HCT116 (cell line): ENCODE measurements around the gene CATSPERE. TPM values are rescaled to one million over a fixed set of nuclear protein-coding genes. Genes with fewer than 3 reads are reported as not detected.

Source experiments
- ATAC-seq: fragments of 200-7000 bp; cut with Tn5 transposase; 2 replicates; pipeline ENCODE4 v1.9.1; 2020; ENCODE audit warnings: mild to moderate bottlenecking, moderate library complexity
- BruUV-seq: library from RNA; stranded (reverse); fragments of 400-500 nt; replicated peaks from 2 replicates; lab custom pipeline; 2021; lab: Mats Ljungman, UMichigan
- CTCF ChIA-PET: fragments of 300-600 bp; sonication (Branson Sonifier 250); formaldehyde crosslinking; loops from one replicate; lab custom pipeline; 2021; ENCODE audit warnings: antibody characterized with exemption; lab: Charles Lee
- POLR2A ChIA-PET: fragments of 300-600, 350-600 bp; sonication (Branson Sonifier 250); formaldehyde crosslinking; loops from one replicate; lab custom pipeline; 2021; ENCODE audit warnings: antibody characterized with exemption; lab: Charles Lee
- RAD21 ChIA-PET, 2 experiments: fragments of 300-600 bp; sonication (Branson Sonifier 250); formaldehyde crosslinking; loops; one replicate each; lab custom pipeline; 2023; ENCODE audit warnings: low total read pairs in 2 of 2; ENCODE audit not compliant: uncharacterized antibody in 2 of 2, unreplicated experiment in 2 of 2, low non-redundant PET in 1 of 2; lab: Charles Lee
- DNase-seq: peaks from one replicate; pipeline ENCODE4 v3.0.0-alpha.2; 2010; ENCODE audit warnings: low read depth, low spot score
- H2AFZ ChIP-seq: fragments of 200-600 bp; shearing (Covaris generic), sonication (generic); 2 replicates; pipeline ENCODE4 v1.6.1; 2017; ENCODE audit warnings: low read depth, mixed run types, mixed read lengths, antibody characterized with exemption, low read length; ENCODE audit not compliant: poor library complexity, severe bottlenecking
- H3K27ac ChIP-seq: 2 replicates; pipeline ENCODE4 v1.5.1; 2012; ENCODE audit warnings: low read depth, low read length
- H3K27me3 ChIP-seq: fragments of 200-600 bp; sonication (generic); 2 replicates; pipeline ENCODE4 v1.6.1; 2016; ENCODE audit warnings: mixed run types, low read length, mixed read lengths; ENCODE audit not compliant: insufficient read depth
- H3K36me3 ChIP-seq, 2 experiments: fragments of 200-500 bp in 1 of 2; fragments of 200-600 bp in 1 of 2; sonication (Bioruptor generic) in 1 of 2; sonication (generic) in 1 of 2; 2 replicates each; pipeline versions ENCODE4 v1.5.1 to v1.6.1; 2014 to 2016; ENCODE audit warnings: low read length in 2 of 2, inconsistent platforms in 1 of 2, mixed read lengths in 1 of 2, mixed run types in 1 of 2; ENCODE audit not compliant: insufficient read depth in 2 of 2, control insufficient read depth in 1 of 2
- H3K4me1 ChIP-seq, 2 experiments: fragments of 200-600 bp in 1 of 2; sonication (generic) in 1 of 2; 2 replicates each; pipeline versions ENCODE4 v1.5.1 to v1.6.1; 2012 to 2017; ENCODE audit warnings: low read length in 2 of 2, inconsistent platforms in 1 of 2, mild to moderate bottlenecking in 1 of 2, mixed read lengths in 1 of 2, mixed run types in 1 of 2, moderate library complexity in 1 of 2; ENCODE audit not compliant: insufficient read depth in 2 of 2, control insufficient read depth in 1 of 2
- H3K4me2 ChIP-seq: fragments of 200-600 bp; sonication (generic); 2 replicates; pipeline ENCODE4 v1.6.1; 2017; ENCODE audit warnings: mixed run types, low read length, mixed read lengths
- H3K4me3 ChIP-seq, 2 experiments: fragments of 200-600 bp in 1 of 2; sonication (generic) in 1 of 2; replicated peaks in 1 of 2; 2 replicates each; pipeline ENCODE4 v1.5.1; 2011 to 2016; ENCODE audit warnings: low read length in 2 of 2, control low read depth in 1 of 2, low read depth in 1 of 2, mild to moderate bottlenecking in 1 of 2, mixed read lengths in 1 of 2, mixed run types in 1 of 2
- H3K79me2 ChIP-seq: fragments of 200-600 bp; sonication (generic); 2 replicates; pipeline ENCODE4 v1.6.1; 2017; ENCODE audit warnings: mild to moderate bottlenecking, mixed run types, low read length, moderate library complexity, mixed read lengths; ENCODE audit not compliant: insufficient read depth
- H3K9ac ChIP-seq: fragments of 200-600 bp; sonication (generic); 2 replicates; pipeline ENCODE4 v1.6.1; 2016; ENCODE audit warnings: low read length, mixed read lengths
- H3K9me2 ChIP-seq: fragments of 200-600 bp; sonication (generic), shearing (Covaris generic); 2 replicates; pipeline ENCODE4 v1.6.1; 2017; ENCODE audit warnings: mixed run types, mild to moderate bottlenecking, moderate library complexity; ENCODE audit not compliant: insufficient read depth
- H3K9me3 ChIP-seq, 2 experiments: fragments of 200-500 bp in 1 of 2; fragments of 200-600 bp in 1 of 2; sonication (Bioruptor generic) in 1 of 2; sonication (generic) in 1 of 2; 2 replicates each; pipeline ENCODE4 v1.6.1; 2014 to 2017; ENCODE audit warnings: low read length in 2 of 2, mixed read lengths in 2 of 2, inconsistent platforms in 1 of 2, low read depth in 1 of 2, mild to moderate bottlenecking in 1 of 2, mixed run types in 1 of 2, moderate library complexity in 1 of 2; ENCODE audit not compliant: control insufficient read depth in 1 of 2, insufficient read depth in 1 of 2
- H4K20me1 ChIP-seq: fragments of 200-600 bp; sonication (generic), shearing (Covaris generic); 2 replicates; pipeline ENCODE4 v1.6.1; 2017; ENCODE audit warnings: mixed run types, mild to moderate bottlenecking, moderate library complexity; ENCODE audit not compliant: insufficient read depth
- CBX3 ChIP-seq: IDR thresholded peaks from 2 replicates; pipeline ENCODE4 v1.6.1; 2012; ENCODE audit warnings: low read depth
- CEBPB ChIP-seq: IDR thresholded peaks from 2 replicates; pipeline ENCODE4 v1.6.1; 2012; ENCODE audit warnings: low read depth
- EGR1 ChIP-seq: IDR thresholded peaks from 2 replicates; pipeline ENCODE4 v1.6.1; 2012; ENCODE audit warnings: low read depth
- ELF1 ChIP-seq: IDR thresholded peaks from 2 replicates; pipeline ENCODE4 v1.6.1; 2012; ENCODE audit warnings: low read depth, borderline replicate concordance
- EZH2 ChIP-seq: fragments of 200-600 bp; sonication (generic); IDR thresholded peaks from 2 replicates; pipeline ENCODE4 v1.6.1; 2017; ENCODE audit warnings: antibody characterized with exemption, mixed run types
- EZH2phosphoT487 ChIP-seq: fragments of 200-600 bp; IDR thresholded peaks from 2 replicates; pipeline ENCODE4 v1.6.1; 2018; ENCODE audit warnings: antibody characterized with exemption, borderline replicate concordance
- FOSL1 ChIP-seq: IDR thresholded peaks from 2 replicates; pipeline ENCODE4 v1.6.1; 2012; ENCODE audit warnings: low read depth
- MAX ChIP-seq: IDR thresholded peaks from 2 replicates; pipeline ENCODE4 v1.6.1; 2012
- POLR2AphosphoS5 ChIP-seq: IDR thresholded peaks from 2 replicates; pipeline ENCODE4 v1.6.1; 2011; ENCODE audit warnings: mild to moderate bottlenecking, low read depth, low read length, moderate library complexity
- RAD21 ChIP-seq: IDR thresholded peaks from 2 replicates; pipeline ENCODE4 v1.6.1; 2012; ENCODE audit warnings: low read depth, mild to moderate bottlenecking
- SP1 ChIP-seq: IDR thresholded peaks from 2 replicates; pipeline ENCODE4 v1.6.1; 2012; ENCODE audit warnings: low read depth
- YY1 ChIP-seq: IDR thresholded peaks from 2 replicates; pipeline ENCODE4 v1.6.1; 2011; ENCODE audit warnings: low read length, low read depth, moderate library complexity, mild to moderate bottlenecking; ENCODE audit not compliant: insufficient replicate concordance; ENCODE audit errors: extremely low read depth
- ZFX ChIP-seq: fragments of 450-650 bp; IDR thresholded peaks from 2 replicates; pipeline ENCODE4 v1.6.1; 2017
- ZNF274 ChIP-seq: fragments of 200-500 bp; sonication (Bioruptor generic); IDR thresholded peaks from 2 replicates; pipeline ENCODE4 v1.6.1; 2014; ENCODE audit warnings: mild to moderate bottlenecking, low read depth, low read length, inconsistent platforms
- intact Hi-C: fragments of 100-400 bp; cut with micrococcal nuclease; formaldehyde crosslinking; loops from 2 replicates; pipeline ENCODE4 v1.10.0; 2022
- total RNA-seq: library from RNA; stranded (reverse); gene quantifications from one replicate; pipeline ENCODE4 v1.2.1, GENCODE V29; 2021; ENCODE audit not compliant: unreplicated experiment
- TF ChIP-seq, protein P1 (sequence below): IDR thresholded peaks from 2 replicates; pipeline ENCODE4 v1.6.1; 2011; ENCODE audit warnings: mild to moderate bottlenecking, low read length, moderate library complexity; ENCODE audit not compliant: insufficient replicate concordance; ENCODE audit errors: extremely low read depth
- TF ChIP-seq, protein P2 (sequence below): IDR thresholded peaks from 2 replicates; pipeline ENCODE4 v1.6.1; 2012; ENCODE audit warnings: low read depth

CATSPERE gene
- total RNA-seq, 1 experiment from 2014 or later, result 0.34 TPM

- peaks cover 60% of the 10 kb centered on the region for H3K79me2 ChIP-seq
- no peak overlapping the region for H3K9ac ChIP-seq
- ChIA-PET POLR2A (no interaction called here), RAD21 (no interaction called here)
- no peaks in the 10 kb centered on the region for H3K9me3 ChIP-seq
- H3K4me3 ChIP-seq, result no peak overlapping the region
- H3K9me2 ChIP-seq, result no peaks in the 10 kb centered on the region
- no peaks in the 10 kb centered on the region for H3K27me3 ChIP-seq
- TF ChIP-seq SP1, result no peak
- TF ChIP-seq RAD21, result no peak
- no peak for TF ChIP-seq EZH2phosphoT487
- no peak for TF ChIP-seq FOSL1
- TF ChIP-seq ZNF274, result no peak
- no peak for TF ChIP-seq ZFX
- TF ChIP-seq EGR1, result no peak
- TF ChIP-seq CEBPB, result peak; percentile 19; the same call in 1 of the 2 replicates
- TF ChIP-seq, all 23 proteins: peak for 1
- DNase-seq (no peak), ATAC-seq (no peak)
- CTCF ChIA-PET, result no interaction called here
- H3K4me1 ChIP-seq, result no peaks in the 10 kb centered on the region
- H4K20me1 ChIP-seq, result peaks cover 8% of the 10 kb centered on the region; the same call in 1 of the 2 replicates
- H3K27ac ChIP-seq, result no peak overlapping the region
- intact Hi-C loops, result no loop called here
- H2AFZ ChIP-seq, result no peak overlapping the region
- no peak overlapping the region for H3K4me2 ChIP-seq
- no TSS peak for BruUV-seq
- no peaks in the 10 kb centered on the region for H3K36me3 ChIP-seq
These were observed 214.1 kb downstream of the CATSPERE start for GRCh38 chr1:244675167-244675566.

DNA sequence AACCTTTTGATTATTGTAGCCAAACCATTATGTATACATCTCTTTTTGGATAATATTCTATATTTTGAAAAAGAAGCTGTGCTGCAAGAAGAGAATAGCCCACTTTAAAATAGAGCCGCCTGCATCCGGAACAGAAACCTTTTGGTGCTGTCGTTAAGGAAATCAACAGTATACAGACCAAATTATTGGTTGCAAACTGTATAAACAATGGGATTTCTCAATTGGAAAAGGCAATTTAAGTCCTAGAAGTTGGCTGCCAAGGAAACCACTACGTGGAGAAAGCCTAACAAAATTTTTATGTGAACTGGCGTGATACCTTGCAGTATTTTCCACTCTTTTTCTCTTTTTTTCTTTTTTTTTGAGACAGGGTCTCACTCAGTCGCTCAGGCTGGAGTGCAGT, 217.6 kb downstream of the CATSPERE start:
- H3K9me3 ChIP-seq, result no peaks in the 10 kb centered on the region
- ChIA-PET RAD21 (no interaction called here), CTCF (no interaction called here), POLR2A (no interaction called here)
- ATAC-seq, result no peak
- peaks cover 8% of the 10 kb centered on the region; the same call in 1 of the 2 replicates for H4K20me1 ChIP-seq
- H3K36me3 ChIP-seq, result no peaks in the 10 kb centered on the region
- no peak for DNase-seq
- BruUV-seq, result no TSS peak
- H3K9ac ChIP-seq, result no peak overlapping the region
- no peak overlapping the region for H3K4me2 ChIP-seq
- intact Hi-C loops, result no loop called here
- H3K27me3 ChIP-seq, result no peaks in the 10 kb centered on the region
- H3K4me3 ChIP-seq, result no peak overlapping the region
- H2AFZ ChIP-seq, result no peak overlapping the region
- H3K9me2 ChIP-seq, result no peaks in the 10 kb centered on the region
- H3K4me1 ChIP-seq, result no peaks in the 10 kb centered on the region
- peaks cover 70% of the 10 kb centered on the region for H3K79me2 ChIP-seq
- H3K27ac ChIP-seq, result no peak overlapping the region
- no peak for TF ChIP-seq RAD21
- TF ChIP-seq EGR1, result no peak
- TF ChIP-seq ELF1, result no peak
- no peak for TF ChIP-seq ZNF274
- no peak for TF ChIP-seq YY1
- no peak for TF ChIP-seq MAX
- no peak for TF ChIP-seq SP1
- TF ChIP-seq, protein P1, sequence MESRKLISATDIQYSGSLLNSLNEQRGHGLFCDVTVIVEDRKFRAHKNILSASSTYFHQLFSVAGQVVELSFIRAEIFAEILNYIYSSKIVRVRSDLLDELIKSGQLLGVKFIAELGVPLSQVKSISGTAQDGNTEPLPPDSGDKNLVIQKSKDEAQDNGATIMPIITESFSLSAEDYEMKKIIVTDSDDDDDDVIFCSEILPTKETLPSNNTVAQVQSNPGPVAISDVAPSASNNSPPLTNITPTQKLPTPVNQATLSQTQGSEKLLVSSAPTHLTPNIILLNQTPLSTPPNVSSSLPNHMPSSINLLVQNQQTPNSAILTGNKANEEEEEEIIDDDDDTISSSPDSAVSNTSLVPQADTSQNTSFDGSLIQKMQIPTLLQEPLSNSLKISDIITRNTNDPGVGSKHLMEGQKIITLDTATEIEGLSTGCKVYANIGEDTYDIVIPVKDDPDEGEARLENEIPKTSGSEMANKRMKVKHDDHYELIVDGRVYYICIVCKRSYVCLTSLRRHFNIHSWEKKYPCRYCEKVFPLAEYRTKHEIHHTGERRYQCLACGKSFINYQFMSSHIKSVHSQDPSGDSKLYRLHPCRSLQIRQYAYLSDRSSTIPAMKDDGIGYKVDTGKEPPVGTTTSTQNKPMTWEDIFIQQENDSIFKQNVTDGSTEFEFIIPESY, result no peak
- TF ChIP-seq EZH2phosphoT487, result no peak
- no peak for TF ChIP-seq CBX3
- TF ChIP-seq EZH2, result no peak
- no peak for TF ChIP-seq POLR2AphosphoS5
- TF ChIP-seq, protein P2, sequence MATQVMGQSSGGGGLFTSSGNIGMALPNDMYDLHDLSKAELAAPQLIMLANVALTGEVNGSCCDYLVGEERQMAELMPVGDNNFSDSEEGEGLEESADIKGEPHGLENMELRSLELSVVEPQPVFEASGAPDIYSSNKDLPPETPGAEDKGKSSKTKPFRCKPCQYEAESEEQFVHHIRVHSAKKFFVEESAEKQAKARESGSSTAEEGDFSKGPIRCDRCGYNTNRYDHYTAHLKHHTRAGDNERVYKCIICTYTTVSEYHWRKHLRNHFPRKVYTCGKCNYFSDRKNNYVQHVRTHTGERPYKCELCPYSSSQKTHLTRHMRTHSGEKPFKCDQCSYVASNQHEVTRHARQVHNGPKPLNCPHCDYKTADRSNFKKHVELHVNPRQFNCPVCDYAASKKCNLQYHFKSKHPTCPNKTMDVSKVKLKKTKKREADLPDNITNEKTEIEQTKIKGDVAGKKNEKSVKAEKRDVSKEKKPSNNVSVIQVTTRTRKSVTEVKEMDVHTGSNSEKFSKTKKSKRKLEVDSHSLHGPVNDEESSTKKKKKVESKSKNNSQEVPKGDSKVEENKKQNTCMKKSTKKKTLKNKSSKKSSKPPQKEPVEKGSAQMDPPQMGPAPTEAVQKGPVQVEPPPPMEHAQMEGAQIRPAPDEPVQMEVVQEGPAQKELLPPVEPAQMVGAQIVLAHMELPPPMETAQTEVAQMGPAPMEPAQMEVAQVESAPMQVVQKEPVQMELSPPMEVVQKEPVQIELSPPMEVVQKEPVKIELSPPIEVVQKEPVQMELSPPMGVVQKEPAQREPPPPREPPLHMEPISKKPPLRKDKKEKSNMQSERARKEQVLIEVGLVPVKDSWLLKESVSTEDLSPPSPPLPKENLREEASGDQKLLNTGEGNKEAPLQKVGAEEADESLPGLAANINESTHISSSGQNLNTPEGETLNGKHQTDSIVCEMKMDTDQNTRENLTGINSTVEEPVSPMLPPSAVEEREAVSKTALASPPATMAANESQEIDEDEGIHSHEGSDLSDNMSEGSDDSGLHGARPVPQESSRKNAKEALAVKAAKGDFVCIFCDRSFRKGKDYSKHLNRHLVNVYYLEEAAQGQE, result no peak
